KG1 (cell line): ENCODE measurements around the gene SH3D19.

ENCODE experiments used
- DNase-seq: peaks from one replicate; lab custom pipeline; 2025; lab: John Stamatoyannopoulos, UW

Gene SH3D19

GRCh38 chr4:151197247-151197646, 128.2 kb downstream of the SH3D19 start:
- no peak for DNase-seq

GRCh38 chr4:151195801-151196200, 129.6 kb downstream of the SH3D19 start:
- no peak for DNase-seq

GRCh38 chr4:151193414-151193813, 132.0 kb downstream of the SH3D19 start:
- no peak for DNase-seq

GRCh38 chr4:151192556-151193235, 132.7 kb downstream of the SH3D19 start:
- DNase-seq = no peak

- no peak for DNase-seq
These were observed 140.6 kb downstream of the SH3D19 start for GRCh38 chr4:151184523-151185458.

GRCh38 chr4:151182455-151182996, 142.9 kb downstream of the SH3D19 start:
- DNase-seq = no peak

- no peak for DNase-seq
These were observed 148.7 kb downstream of the SH3D19 start for GRCh38 chr4:151176685-151177084.

GRCh38 chr4:151175754-151176631, 149.4 kb downstream of the SH3D19 start:
- no peak for DNase-seq

- DNase-seq = no peak
These were observed 150.2 kb downstream of the SH3D19 start for GRCh38 chr4:151175233-151175632.

- DNase-seq = no peak
These were observed 150.6 kb downstream of the SH3D19 start for GRCh38 chr4:151174784-151175183.

- no peak for DNase-seq
These were observed 151.5 kb downstream of the SH3D19 start for GRCh38 chr4:151173871-151174270.

GRCh38 chr4:151169900-151170299, 155.5 kb downstream of the SH3D19 start:
- DNase-seq = no peak

GRCh38 chr4:151169223-151169622, 156.2 kb downstream of the SH3D19 start:
- no peak for DNase-seq

GRCh38 chr4:151167561-151167960, 157.8 kb downstream of the SH3D19 start:
- DNase-seq = no peak

GRCh38 chr4:151166636-151167035, 158.8 kb downstream of the SH3D19 start:
- DNase-seq = no peak

- DNase-seq = no peak
These were observed 160.0 kb downstream of the SH3D19 start for GRCh38 chr4:151165205-151166000.

GRCh38 chr4:151163855-151164254, 161.6 kb downstream of the SH3D19 start:
- no peak for DNase-seq

- DNase-seq = no peak
These were observed 166.4 kb downstream of the SH3D19 start for GRCh38 chr4:151158979-151159378.

GRCh38 chr4:151157543-151157942, 167.9 kb downstream of the SH3D19 start:
- DNase-seq = no peak

- DNase-seq = no peak
These were observed 171.8 kb downstream of the SH3D19 start for GRCh38 chr4:151153585-151153984.

GRCh38 chr4:151152028-151152427, 173.4 kb downstream of the SH3D19 start:
- DNase-seq = no peak
